IMR-90 (cell line): ENCODE measurements around the gene MPZL1. TPM values are rescaled to one million over a fixed set of nuclear protein-coding genes. Genes with fewer than 3 reads are reported as not detected.

Source experiments
- ATAC-seq: fragments of 200-7000 bp; cut with Tn5 transposase; 2 replicates; pipeline ENCODE4 v1.9.1; 2020; ENCODE audit warnings: low read depth, mild to moderate bottlenecking, moderate library complexity
- BruUV-seq: library from RNA; stranded (reverse); fragments of 400-500 nt; replicated peaks from 2 replicates; lab custom pipeline; 2021; lab: Mats Ljungman, UMichigan
- CTCF ChIA-PET: fragments of 300-600 bp; formaldehyde crosslinking; extraction: SDS; loops from one replicate; lab custom pipeline; 2021; ENCODE audit warnings: antibody characterized with exemption; lab: Yijun Ruan, JAX
- POLR2A ChIA-PET: fragments of 300-600 bp; sonication (Branson Sonifier 250); formaldehyde crosslinking; loops from one replicate; lab custom pipeline; 2022; ENCODE audit warnings: antibody characterized with exemption; ENCODE audit not compliant: unreplicated experiment; lab: Charles Lee
- DNase-seq: peaks from one replicate; pipeline ENCODE4 v3.0.0; 2013
- H2AFZ ChIP-seq: replicated peaks from 2 replicates; pipeline ENCODE3; 2013; ENCODE audit warnings: low read length, mild to moderate bottlenecking; ENCODE audit not compliant: poor library complexity
- H2AK5ac ChIP-seq: 2 replicates; pipeline ENCODE4 v1.6.1; 2013; ENCODE audit warnings: low read depth, low read length, inconsistent platforms
- H2AK9ac ChIP-seq: replicated peaks from 2 replicates; pipeline ENCODE3; 2013; ENCODE audit warnings: mild to moderate bottlenecking, low read depth, low read length, moderate library complexity; ENCODE audit not compliant: poor library complexity
- H2BK120ac ChIP-seq: 2 replicates; pipeline ENCODE4 v1.6.1; 2013; ENCODE audit warnings: low read depth, low read length, inconsistent platforms
- H2BK15ac ChIP-seq: 3 replicates; pipeline ENCODE4 v1.6.1; 2013; ENCODE audit warnings: low read depth, low read length, inconsistent platforms
- H2BK20ac ChIP-seq: 2 replicates; pipeline ENCODE4 v1.6.1; 2013; ENCODE audit warnings: low read depth, mild to moderate bottlenecking, inconsistent platforms, low read length, moderate library complexity
- H2BK5ac ChIP-seq: 2 replicates; pipeline ENCODE4 v1.6.1; 2013; ENCODE audit warnings: mild to moderate bottlenecking, low read depth, low read length, inconsistent platforms; ENCODE audit not compliant: poor library complexity, severe bottlenecking
- H3K14ac ChIP-seq: replicated peaks from 2 replicates; pipeline ENCODE4 v1.6.1; 2013; ENCODE audit warnings: low read depth, low read length, inconsistent platforms
- H3K18ac ChIP-seq: 2 replicates; pipeline ENCODE4 v1.6.1; 2013; ENCODE audit warnings: low read depth, low read length, control low read depth
- H3K23ac ChIP-seq: 2 replicates; pipeline ENCODE4 v1.6.1; 2013; ENCODE audit warnings: low read depth, low read length, inconsistent platforms
- H3K27ac ChIP-seq: 2 replicates; pipeline ENCODE4 v1.5.1; 2013; ENCODE audit warnings: mild to moderate bottlenecking, control low read depth, low read length; ENCODE audit not compliant: insufficient read depth
- H3K27me3 ChIP-seq: 2 replicates; pipeline ENCODE4 v1.6.1; 2013; ENCODE audit warnings: low read length; ENCODE audit not compliant: control insufficient read depth, insufficient read depth
- H3K36me3 ChIP-seq: 2 replicates; pipeline ENCODE4 v1.6.1; 2013; ENCODE audit warnings: low read length, mixed read lengths; ENCODE audit not compliant: control insufficient read depth, insufficient read depth
- H3K4ac ChIP-seq: 2 replicates; pipeline ENCODE4 v1.6.1; 2013; ENCODE audit warnings: low read depth, low read length, inconsistent platforms
- H3K4me1 ChIP-seq: 2 replicates; pipeline ENCODE4 v1.6.1; 2013; ENCODE audit warnings: low read length, mixed read lengths; ENCODE audit not compliant: control insufficient read depth, insufficient read depth
- H3K4me2 ChIP-seq: 2 replicates; pipeline ENCODE4 v1.6.1; 2013; ENCODE audit warnings: low read depth, mild to moderate bottlenecking, control low read depth, low read length, moderate library complexity
- H3K4me3 ChIP-seq: 2 replicates; pipeline ENCODE4 v1.5.1; 2013; ENCODE audit warnings: low read depth, mild to moderate bottlenecking, control low read depth, low read length, moderate library complexity; ENCODE audit not compliant: insufficient read depth
- H3K56ac ChIP-seq: 2 replicates; pipeline ENCODE4 v1.6.1; 2013; ENCODE audit warnings: low read length, inconsistent platforms; ENCODE audit not compliant: insufficient read depth; ENCODE audit errors: extremely low read depth
- H3K79me1 ChIP-seq, 2 experiments: 2 replicates each; pipeline ENCODE4 v1.6.1; 2013; ENCODE audit warnings: low read length in 2 of 2, inconsistent platforms in 1 of 2, low read depth in 1 of 2
- H3K9ac ChIP-seq: 2 replicates; pipeline ENCODE4 v1.6.1; 2013; ENCODE audit warnings: low read depth, low read length, control low read depth
- H3K9me1 ChIP-seq: 2 replicates; pipeline ENCODE4 v1.6.1; 2013; ENCODE audit warnings: low read length, inconsistent platforms; ENCODE audit not compliant: insufficient read depth
- H3K9me3 ChIP-seq: 2 replicates; pipeline ENCODE4 v1.6.1; 2013; ENCODE audit warnings: low read length; ENCODE audit not compliant: control insufficient read depth, insufficient read depth
- H4K20me1 ChIP-seq: 2 replicates; pipeline ENCODE4 v1.6.1; 2013; ENCODE audit warnings: low read length, inconsistent platforms; ENCODE audit not compliant: insufficient read depth
- H4K5ac ChIP-seq: 2 replicates; pipeline ENCODE4 v1.6.1; 2013; ENCODE audit warnings: mild to moderate bottlenecking, low read depth, low read length, control low read depth
- H4K8ac ChIP-seq, 2 experiments: 2 replicates each; pipeline ENCODE4 v1.6.1; 2013; ENCODE audit warnings: low read depth in 2 of 2, low read length in 2 of 2, control low read depth in 1 of 2, inconsistent platforms in 1 of 2
- H4K91ac ChIP-seq: 2 replicates; pipeline ENCODE4 v1.6.1; 2013; ENCODE audit warnings: low read depth, low read length, inconsistent platforms; ENCODE audit not compliant: insufficient read depth
- CHD1 ChIP-seq: IDR thresholded peaks from 2 replicates; pipeline ENCODE4 v1.6.1; 2012; ENCODE audit warnings: low read depth, low read length, improper control_type of control experiment
- MAFK ChIP-seq: IDR thresholded peaks from 2 replicates; pipeline ENCODE4 v1.6.1; 2012; ENCODE audit warnings: low read depth, low read length, improper control_type of control experiment
- POLR2A ChIP-seq: IDR thresholded peaks from 2 replicates; pipeline ENCODE4 v1.6.1; 2012; ENCODE audit warnings: mild to moderate bottlenecking, low read depth, low read length
- WGBS, 2 experiments: methylation state at CpG; one replicate each; pipeline versions ENCODE4 v1.1.5 to v1.1.7; 2013; ENCODE audit warnings: missing lambda C conversion rate in 2 of 2; ENCODE audit not compliant: insufficient read length in 1 of 2; ENCODE audit errors: extremely low coverage in 2 of 2; 5-methylcytosine and 5-hydroxymethylcytosine counted together
- dilution Hi-C: fragments of 300-500 bp; cut with HindIII; formaldehyde crosslinking; loops from one replicate; pipeline ENCODE4 v1.14.3; 2018; ENCODE audit warnings: low sequenced_read_pairs; ENCODE audit not compliant: unreplicated experiment
- in situ Hi-C: fragments of 300-500 bp; cut with MboI; formaldehyde crosslinking; loops from 3 replicates; pipeline ENCODE4 v1.14.3; 2019; ENCODE audit warnings: low sequenced_read_pairs, inconsistent platforms, mixed read lengths
- intact Hi-C: fragments of 100-400 bp; cut with micrococcal nuclease; formaldehyde crosslinking; loops from 2 replicates; pipeline ENCODE4 v1.10.0; 2022
- polyA plus RNA-seq, 3 experiments: library from polyadenylated mRNA; depleted of rRNA; stranded (reverse); fragments of >200 nt; gene quantifications; 2 replicates each; pipeline ENCODE4 v1.2.3, GENCODE V29; 2012; ENCODE audit warnings: low replicate concordance in 1 of 3
- total RNA-seq: library from RNA; depleted of rRNA; stranded (reverse); fragments of >200 nt; gene quantifications from 2 replicates; pipeline ENCODE4 v1.2.3, GENCODE V29; 2012
- TF ChIP-seq, protein P1 (sequence below): fragments of 150-350 bp; IDR thresholded peaks from 2 replicates; pipeline ENCODE4 v1.6.1; 2017; ENCODE audit warnings: mild to moderate bottlenecking, antibody characterized with exemption, low read length, low read depth
- TF ChIP-seq, protein P2 (sequence below): fragments of 150-350 bp; IDR thresholded peaks from 2 replicates; pipeline ENCODE4 v1.6.1; 2016; ENCODE audit warnings: low read depth, mild to moderate bottlenecking, low read length, moderate library complexity, borderline replicate concordance

MPZL1 gene
- total and polyA plus RNA-seq, 2 of the 4 experiments (the other 2 are of a cell fraction): 55.3 to 87.3 TPM

DNA sequence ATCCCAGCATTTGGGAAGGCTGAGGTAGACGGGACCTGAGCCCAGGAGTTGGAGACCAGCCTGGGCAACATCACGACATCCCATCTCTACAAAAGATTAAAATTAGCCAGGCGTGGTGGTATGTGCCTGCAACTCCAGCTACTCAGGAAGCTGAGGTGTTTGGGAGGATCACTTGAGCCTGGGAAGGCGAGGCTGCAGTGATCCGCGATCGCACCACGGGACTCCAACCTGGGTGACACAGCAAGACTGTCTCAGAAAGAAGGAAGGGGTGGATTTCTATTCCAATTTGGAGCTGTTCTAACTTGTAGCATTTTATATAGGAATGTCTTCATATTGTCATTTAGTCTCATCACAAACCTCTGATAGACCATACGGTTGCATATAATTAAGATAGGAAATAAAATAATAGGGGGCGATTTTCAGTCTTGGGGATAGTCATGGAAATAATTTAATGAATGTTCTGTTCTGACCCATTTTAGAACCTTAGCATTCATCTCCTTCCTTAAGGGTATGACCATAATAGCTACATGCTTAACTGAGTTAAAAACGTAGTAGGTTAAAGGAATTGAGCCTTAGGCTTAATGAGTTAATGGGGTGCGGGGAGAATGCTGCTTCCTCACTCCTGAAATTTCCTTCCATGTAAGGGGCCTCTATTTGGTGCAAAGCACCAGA lies 99.0 kb downstream of the MPZL1 start:
- Histone ChIP-seq H3K18ac (peak overlapping the region; percentile 50), H2AK9ac (no peak overlapping the region), H4K20me1 (no peaks in the 10 kb centered on the region), H3K4me2 (no peak overlapping the region), H3K9ac (no peak overlapping the region), H4K8ac (peak overlapping the region; percentile 77 to 86; a peak in 3 of 4 replicates), H3K9me1 (peaks cover 24% of the 10 kb centered on the region), H3K36me3 (no peaks in the 10 kb centered on the region), H2AFZ (no peak overlapping the region), H3K4me1 (peaks cover 13% of the 10 kb centered on the region), H3K4me3 (no peak overlapping the region), H4K5ac (peak overlapping the region; percentile 38), H3K27me3 (no peaks in the 10 kb centered on the region), H2BK120ac (peak overlapping the region; percentile 98), H3K56ac (no peak overlapping the region; the same call in 1 of the 2 replicates), H3K23ac (peak overlapping the region; percentile 48; the same call in 1 of the 2 replicates), H2BK15ac (peak overlapping the region; percentile 97), H2AK5ac (peak overlapping the region; percentile 81), H3K27ac (peak overlapping the region; percentile 51), H2BK20ac (peak overlapping the region; percentile 100), H2BK5ac (peak overlapping the region; percentile 73), H3K79me1 (peaks cover 0 to 13% of the 10 kb centered on the region in 2 experiments; a peak in 2 of 4 replicates), H4K91ac (peak overlapping the region; percentile 89), H3K9me3 (no peaks in the 10 kb centered on the region), H3K14ac (peak overlapping the region; percentile 68), H3K4ac (peak overlapping the region; percentile 96)
- dilution Hi-C loops: no loop called here
- WGBS, 2 experiments: 100% methylated on average over 5 of the region's 12 CpGs; no CpG with 5 or more reads in 1 of the 2 experiments
- POLR2A ChIA-PET: interaction anchor here (0.5 to 0.6 kb wide), 2 partner anchors 9 to 98 kb away, joined by 3 read pairs; no protein-coding TSS in a partner anchor
- DNase-seq (no peak), ATAC-seq (no peak)
- BruUV-seq: no TSS peak
- in situ Hi-C loops: no loop called here
- intact Hi-C loops: loop anchor here (5.0 kb wide), 1 partner anchor 116 kb away; the partner anchor contains the start of genes DCAF6 and MPC2
- CTCF ChIA-PET: interaction anchor here (1.0 kb wide), 1 partner anchor 9 kb away, joined by 3 read pairs; no protein-coding TSS in a partner anchor
- TF ChIP-seq, protein P1, sequence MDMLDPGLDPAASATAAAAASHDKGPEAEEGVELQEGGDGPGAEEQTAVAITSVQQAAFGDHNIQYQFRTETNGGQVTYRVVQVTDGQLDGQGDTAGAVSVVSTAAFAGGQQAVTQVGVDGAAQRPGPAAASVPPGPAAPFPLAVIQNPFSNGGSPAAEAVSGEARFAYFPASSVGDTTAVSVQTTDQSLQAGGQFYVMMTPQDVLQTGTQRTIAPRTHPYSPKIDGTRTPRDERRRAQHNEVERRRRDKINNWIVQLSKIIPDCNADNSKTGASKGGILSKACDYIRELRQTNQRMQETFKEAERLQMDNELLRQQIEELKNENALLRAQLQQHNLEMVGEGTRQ: no peak
- TF ChIP-seq CHD1 (no peak), POLR2A (no peak), MAFK (no peak)
- TF ChIP-seq, protein P2, sequence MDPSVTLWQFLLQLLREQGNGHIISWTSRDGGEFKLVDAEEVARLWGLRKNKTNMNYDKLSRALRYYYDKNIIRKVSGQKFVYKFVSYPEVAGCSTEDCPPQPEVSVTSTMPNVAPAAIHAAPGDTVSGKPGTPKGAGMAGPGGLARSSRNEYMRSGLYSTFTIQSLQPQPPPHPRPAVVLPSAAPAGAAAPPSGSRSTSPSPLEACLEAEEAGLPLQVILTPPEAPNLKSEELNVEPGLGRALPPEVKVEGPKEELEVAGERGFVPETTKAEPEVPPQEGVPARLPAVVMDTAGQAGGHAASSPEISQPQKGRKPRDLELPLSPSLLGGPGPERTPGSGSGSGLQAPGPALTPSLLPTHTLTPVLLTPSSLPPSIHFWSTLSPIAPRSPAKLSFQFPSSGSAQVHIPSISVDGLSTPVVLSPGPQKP: no peak
